AG08396 (cell line): Measurements from ENCODE around the gene TNFAIP8L1.

Experiments used
- DNase-seq: peaks from one replicate; pipeline ENCODE4 v3.0.0; 2012; ENCODE audit warnings: low spot score, mixed read lengths

TNFAIP8L1 gene

GRCh38 chr19:4649392-4650047 lies 10.2 kb downstream of the TNFAIP8L1 start:
- DNase-seq: no peak

- DNase-seq: no peak
Measured at GRCh38 chr19:4650159-4650558, 10.8 kb downstream of the TNFAIP8L1 start.

- DNase-seq: no peak
Measured at GRCh38 chr19:4652075-4652474, 12.8 kb downstream of the TNFAIP8L1 start.

- DNase-seq: no peak
Measured at GRCh38 chr19:4653793-4654436, 14.6 kb downstream of the TNFAIP8L1 start.

GRCh38 chr19:4654437-4655361 lies 15.4 kb downstream of the TNFAIP8L1 start:
- DNase-seq: no peak

- DNase-seq: no peak
Measured at GRCh38 chr19:4656102-4656501, 16.8 kb downstream of the TNFAIP8L1 start.

- no peak for DNase-seq
Measured at GRCh38 chr19:4657262-4657661, 17.9 kb downstream of the TNFAIP8L1 start.

- no peak for DNase-seq
Measured at GRCh38 chr19:4657835-4658234, 18.5 kb downstream of the TNFAIP8L1 start.

- DNase-seq: no peak
Measured at GRCh38 chr19:4660181-4660791, 21.0 kb downstream of the TNFAIP8L1 start.

- no peak for DNase-seq
Measured at GRCh38 chr19:4660993-4661392, 21.7 kb downstream of the TNFAIP8L1 start.

- no peak for DNase-seq
Measured at GRCh38 chr19:4662020-4662695, 22.8 kb downstream of the TNFAIP8L1 start.

- DNase-seq: no peak
Measured at GRCh38 chr19:4662812-4663211, 23.5 kb downstream of the TNFAIP8L1 start.

GRCh38 chr19:4664642-4665041 lies 25.3 kb downstream of the TNFAIP8L1 start:
- no peak for DNase-seq

- DNase-seq: peak; percentile 100
Measured at GRCh38 chr19:4669723-4670480, 30.6 kb downstream of the TNFAIP8L1 start, which contains the start of gene MYDGF. MYDGF (minus strand) TSS chr19:4670342; CDS start chr19:4670334, 8 bp downstream.

- no peak for DNase-seq
Measured at GRCh38 chr19:4671185-4671851, 32.0 kb downstream of the TNFAIP8L1 start.

GRCh38 chr19:4673216-4673615 lies 33.9 kb downstream of the TNFAIP8L1 start:
- no peak for DNase-seq

- DNase-seq: no peak
Measured at GRCh38 chr19:4673726-4674125, 34.4 kb downstream of the TNFAIP8L1 start.

GRCh38 chr19:4675346-4675745 lies 36.0 kb downstream of the TNFAIP8L1 start:
- no peak for DNase-seq

GRCh38 chr19:4676955-4677731 lies 37.8 kb downstream of the TNFAIP8L1 start:
- peak; percentile 62 for DNase-seq
